Measurements from ENCODE around the gene LMOD3.

LMOD3 gene

DNA sequence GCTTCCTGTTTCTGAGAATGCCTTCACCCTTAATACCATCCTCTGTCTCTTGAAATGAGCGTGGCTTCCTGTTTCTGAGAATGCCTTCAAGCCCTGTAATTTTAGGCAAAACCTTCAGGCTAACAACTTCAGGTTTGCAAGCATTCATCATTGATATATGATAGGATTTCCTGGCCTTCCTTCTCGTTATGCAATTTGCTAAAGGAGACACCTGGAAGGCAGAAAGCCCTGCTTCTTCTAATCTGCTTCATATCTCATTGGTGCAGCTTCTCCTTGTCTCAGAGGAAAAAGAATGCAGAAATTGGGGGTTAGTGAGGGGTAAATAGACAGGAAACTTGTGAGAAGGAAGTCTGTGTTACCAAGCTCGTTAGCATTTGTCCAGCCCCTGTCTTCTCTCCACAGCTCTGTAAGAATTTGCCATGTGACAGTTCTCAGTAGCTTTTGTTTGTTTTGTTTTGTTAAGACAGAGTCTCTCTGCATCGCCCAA is 30.3 kb downstream of the LMOD3 start:
- no peak for DNase-seq (ENCODE audit: low read depth in 2 of 2)

GRCh38 chr3:69091389-69092029 is 30.9 kb downstream of the LMOD3 start:
- DNase-seq (ENCODE audit: low read depth in 2 of 2) = no peak

DNA sequence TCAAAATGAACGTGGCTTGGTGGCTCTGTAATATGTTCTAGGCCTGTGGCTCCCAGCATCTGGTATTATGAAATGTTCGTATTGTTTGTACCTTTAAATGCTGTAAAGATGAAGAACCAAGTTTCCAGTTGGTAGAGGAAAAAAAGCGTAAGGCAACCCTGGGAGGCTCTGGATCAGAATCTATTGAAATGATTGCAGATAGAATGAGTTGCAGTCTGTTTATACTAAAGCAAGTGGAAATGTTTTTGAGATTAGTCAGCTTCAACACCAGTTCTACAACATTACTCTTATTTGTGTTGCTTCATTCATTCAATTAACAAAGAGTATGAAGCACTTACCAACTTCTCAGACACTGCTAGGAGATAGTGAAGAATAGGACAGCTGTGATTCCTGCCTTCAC is 32.4 kb downstream of the LMOD3 start:
- no peak for DNase-seq (ENCODE audit: low read depth in 2 of 2)

- DNase-seq (ENCODE audit: low read depth in 2 of 2) = no peak
Observed at GRCh38 chr3:69088063-69088462, 34.3 kb downstream of the LMOD3 start.

GRCh38 chr3:69087030-69087791 is 35.2 kb downstream of the LMOD3 start:
- no peak for DNase-seq (ENCODE audit: low read depth in 2 of 2)

GRCh38 chr3:69085833-69086722 is 36.3 kb downstream of the LMOD3 start:
- peak in 1 of 2 donors; percentile 49 for DNase-seq (ENCODE audit: low read depth in 2 of 2)

- DNase-seq (ENCODE audit: low read depth in 2 of 2) = no peak
Observed at GRCh38 chr3:69085168-69085832, 37.1 kb downstream of the LMOD3 start.

DNA sequence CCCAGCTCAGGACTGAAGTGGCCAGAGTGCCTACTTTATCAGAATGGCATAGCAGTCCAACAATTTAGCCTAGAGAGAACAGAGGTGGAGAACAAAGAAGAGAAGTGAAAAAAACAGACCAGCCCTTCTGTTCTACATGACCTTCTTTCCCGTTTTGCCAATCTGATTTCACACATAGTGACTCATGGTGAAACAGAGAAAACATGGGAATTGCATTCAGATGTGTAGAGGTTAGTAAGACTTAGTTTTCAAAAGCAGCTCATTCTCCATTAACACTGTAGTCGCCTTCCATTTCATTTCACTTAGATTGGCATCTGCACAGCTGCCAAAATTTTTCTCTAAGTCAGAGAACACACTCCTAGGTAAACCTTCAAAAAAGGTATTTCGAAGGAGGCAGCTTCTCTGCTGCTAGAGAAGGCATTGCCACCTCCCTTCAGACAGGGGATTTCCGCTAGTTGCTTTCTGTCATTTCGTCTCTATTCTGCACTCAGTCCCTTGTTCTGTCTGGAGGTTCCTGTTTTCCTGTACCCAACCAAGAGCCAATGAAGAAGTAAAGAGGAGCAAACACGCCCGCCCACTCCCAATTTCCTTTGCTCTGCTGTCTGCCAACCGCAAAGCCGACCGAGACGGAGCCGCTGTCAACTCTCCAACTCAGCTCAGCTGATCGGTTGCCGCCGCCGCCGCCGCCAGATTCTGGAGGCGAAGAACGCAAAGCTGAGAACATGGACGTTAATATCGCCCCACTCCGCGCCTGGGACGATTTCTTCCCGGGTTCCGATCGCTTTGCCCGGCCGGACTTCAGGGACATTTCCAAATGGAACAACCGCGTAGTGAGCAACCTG is 37.8 kb downstream of the LMOD3 start, which contains the start of gene ARL6IP5:
Gene ARL6IP5 (plus strand): TSS at position 612 of the 842 bp plus-strand sequence. CDS start 111 bp downstream, at position 723.
- DNase-seq (ENCODE audit: low read depth in 2 of 2) = peak; percentile 75 to 80

DNA sequence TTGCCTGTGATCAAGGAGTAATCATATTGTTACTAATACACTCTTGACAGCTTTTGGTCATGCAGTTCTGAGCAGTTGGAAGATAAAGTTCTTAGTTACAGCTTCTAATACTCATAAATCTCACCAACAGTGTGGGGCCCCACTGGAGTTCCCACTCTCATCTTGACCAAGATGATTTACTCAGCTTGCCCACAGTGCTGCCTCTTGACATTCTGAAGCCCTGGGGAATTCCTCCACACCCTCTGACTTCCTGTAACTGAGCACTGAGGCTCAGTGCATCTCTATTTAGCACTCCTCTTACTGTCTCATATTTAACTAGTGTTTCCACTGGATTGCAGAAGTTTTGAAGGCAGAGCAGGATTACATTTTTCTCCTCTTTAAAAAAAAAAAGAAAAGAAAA is 39.6 kb downstream of the LMOD3 start:
- DNase-seq (ENCODE audit: low read depth in 2 of 2) = no peak

DNA sequence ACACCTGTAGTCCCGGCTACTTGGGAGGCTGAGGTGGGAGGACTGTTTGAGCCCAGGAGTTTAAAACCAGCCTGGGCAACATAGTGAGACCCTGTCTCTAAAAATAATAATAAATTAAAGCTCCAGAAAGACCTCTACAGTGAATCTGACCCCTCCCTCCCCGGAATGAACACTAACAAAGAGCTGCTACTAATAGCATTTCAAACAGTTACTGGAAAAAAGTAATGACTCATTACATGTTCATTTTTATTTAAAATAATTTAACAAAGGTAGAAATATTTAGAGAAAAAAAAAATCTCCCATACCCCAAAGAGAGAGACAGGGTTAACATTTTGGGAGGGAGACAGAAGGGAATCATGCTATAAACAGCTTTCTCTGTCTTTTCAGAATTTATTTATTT is 40.0 kb downstream of the LMOD3 start:
- no peak for DNase-seq (ENCODE audit: low read depth in 2 of 2)

- DNase-seq (ENCODE audit: low read depth in 2 of 2) = no peak
Observed at GRCh38 chr3:69081583-69082262, 40.7 kb downstream of the LMOD3 start.

GRCh38 chr3:69080233-69080920 is 42.0 kb downstream of the LMOD3 start, which contains the start of gene UBA3:
Gene UBA3, minus strand, starts transcription at chr3:69080365. Its CDS starts 12 bp downstream, at chr3:69080353.
- peak; percentile 80 to 84 for DNase-seq (ENCODE audit: low read depth in 2 of 2)

DNA sequence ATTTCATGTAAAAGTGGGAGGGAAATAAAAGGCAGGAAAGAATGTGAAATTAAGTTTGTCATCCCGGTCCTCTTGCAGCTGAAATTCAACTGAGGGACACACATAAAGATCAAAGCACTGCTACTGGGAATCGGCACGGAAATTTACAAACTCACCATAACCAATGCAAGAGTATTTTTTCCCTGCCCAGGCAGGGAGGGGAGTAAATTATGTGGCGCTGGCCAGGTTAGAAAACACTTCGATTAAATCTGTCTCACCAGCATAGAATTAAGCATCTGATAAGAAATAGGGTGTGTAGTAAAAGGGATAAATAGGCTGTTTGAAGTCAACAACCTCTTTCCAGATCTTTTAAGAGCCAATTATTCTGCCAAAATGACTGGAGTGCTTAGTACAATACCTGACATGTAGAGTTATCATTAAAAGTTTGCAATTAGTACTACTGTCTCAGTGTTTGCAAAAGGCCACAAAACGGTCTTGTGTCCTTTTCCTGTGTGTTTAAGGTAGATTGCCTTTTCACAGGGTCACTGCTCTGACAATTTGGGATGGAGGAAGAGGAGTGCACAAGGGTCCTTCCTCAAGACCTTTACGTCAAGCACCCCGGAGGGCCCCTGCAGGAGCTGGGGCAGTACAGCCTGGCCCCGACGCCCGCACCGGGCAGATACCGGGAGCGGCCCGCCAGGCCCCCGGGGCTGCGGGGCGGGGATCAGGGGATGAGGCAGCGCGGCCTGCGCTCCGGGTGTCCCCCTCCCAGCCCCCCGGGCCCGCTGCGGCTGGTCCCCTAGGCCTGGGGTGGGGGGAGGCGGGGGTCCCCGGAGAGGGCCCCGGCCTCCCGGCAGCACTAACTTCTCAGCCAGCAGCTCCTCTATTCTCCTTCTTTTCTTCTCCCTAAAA is 42.9 kb downstream of the LMOD3 start:
- no peak for DNase-seq (ENCODE audit: low read depth in 2 of 2)

DNA sequence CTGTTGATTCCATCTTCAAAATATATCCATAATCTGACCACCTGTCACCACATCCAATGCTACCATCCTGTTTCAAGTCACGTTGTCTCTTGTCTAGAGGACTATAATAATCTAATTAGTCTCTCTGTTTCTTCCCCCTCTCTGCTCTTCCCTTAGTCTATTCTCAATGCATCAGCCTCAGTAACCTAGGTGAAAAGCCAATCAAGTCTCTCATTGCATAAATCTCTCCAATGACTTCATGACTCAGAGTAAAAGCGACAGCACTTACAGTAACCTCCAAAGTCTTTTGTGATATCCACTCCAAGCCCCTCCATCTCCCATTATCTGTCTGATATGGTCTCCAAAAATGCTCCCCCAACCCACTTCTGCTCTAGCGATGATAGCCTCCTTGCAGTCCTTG is 49.5 kb downstream of the LMOD3 start:
- DNase-seq (ENCODE audit: low read depth in 2 of 2) = no peak

DNA sequence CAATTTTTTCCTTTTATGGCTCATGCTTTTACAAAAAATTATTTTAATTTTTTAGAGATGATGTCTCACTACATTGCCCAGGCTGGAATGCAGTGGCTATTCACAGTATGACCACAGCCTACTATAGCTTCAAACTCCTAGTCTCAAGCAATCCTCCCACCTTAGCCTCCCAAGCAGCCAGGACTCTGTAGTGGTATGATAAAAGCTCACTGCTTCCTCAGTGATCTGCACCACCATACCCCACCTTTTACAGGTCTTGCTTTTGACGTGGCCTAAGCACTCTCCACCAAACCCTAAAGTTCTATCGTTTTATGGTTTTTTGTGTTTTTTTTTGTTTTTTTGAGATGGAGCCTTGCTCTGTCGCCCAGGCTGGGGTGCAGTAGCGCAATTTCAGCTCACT is 56.3 kb downstream of the LMOD3 start:
- no peak for DNase-seq (ENCODE audit: low read depth in 2 of 2)

DNA sequence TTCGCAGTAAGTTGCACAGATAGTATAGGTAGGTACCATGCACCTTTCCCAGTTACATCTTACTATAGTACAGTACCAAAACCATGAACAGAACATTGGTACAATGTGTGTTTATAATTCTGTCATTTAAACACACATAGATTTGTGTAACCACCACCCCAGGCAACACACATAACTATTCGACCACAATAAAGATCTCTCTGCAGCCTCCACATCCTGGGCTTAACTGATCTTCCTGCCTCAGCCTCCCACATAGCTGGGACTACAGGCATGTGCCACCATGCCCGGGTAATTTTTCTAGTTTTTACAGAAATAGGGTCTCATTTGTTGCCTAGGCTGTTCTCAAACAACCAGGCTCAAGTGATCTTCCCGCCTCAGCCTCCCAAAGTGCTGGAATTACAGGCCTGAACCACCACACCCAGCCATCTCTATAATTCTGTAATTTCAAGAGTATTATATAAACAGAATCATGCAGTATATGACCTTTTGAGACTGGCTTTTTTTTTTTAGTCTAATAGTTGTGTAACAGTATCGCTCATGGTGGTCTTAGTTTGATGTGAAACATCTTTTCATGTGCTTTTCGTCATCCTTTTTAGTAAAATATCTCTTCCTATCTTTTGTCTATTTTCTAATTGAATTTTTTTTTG is 57.0 kb downstream of the LMOD3 start:
- DNase-seq (ENCODE audit: low read depth in 2 of 2) = no peak

DNA sequence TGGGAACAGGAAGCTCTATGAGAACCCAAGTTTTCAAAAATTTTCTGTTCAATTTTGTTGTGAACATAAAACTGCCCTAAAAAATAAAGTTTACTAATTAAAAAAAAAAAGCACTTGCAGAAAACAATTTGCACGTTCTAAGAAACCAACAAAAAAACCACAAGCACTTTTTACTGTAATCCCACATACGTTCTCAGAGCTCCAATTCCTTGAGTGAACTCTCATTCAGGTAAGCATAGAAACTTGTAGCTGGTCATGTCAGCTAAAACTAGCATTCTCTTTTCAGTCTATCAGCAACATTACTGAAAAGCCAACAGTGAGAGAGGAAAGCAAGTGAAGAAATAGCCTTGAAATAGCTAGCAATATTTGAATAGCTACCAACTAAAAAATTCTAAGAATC is 58.8 kb downstream of the LMOD3 start:
- DNase-seq (ENCODE audit: low read depth in 2 of 2) = no peak

DNA sequence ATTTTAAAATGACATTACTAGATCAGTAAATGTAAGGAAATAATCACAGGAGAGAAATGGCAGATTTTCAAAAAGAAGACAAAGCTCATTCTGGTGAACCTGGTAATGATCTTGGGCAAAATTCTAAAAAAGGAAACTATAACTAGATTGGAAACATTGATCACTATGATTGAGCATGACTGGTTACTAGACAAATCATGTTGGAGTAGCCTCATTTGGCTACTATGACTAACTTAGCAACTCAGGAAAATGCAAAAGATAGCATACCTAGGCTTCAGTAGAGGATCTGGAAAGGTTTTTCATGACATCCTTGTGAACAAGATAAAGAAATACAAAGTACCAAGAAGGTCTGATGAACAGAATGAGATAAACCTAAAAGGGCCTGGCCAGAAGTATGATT is 62.7 kb downstream of the LMOD3 start:
- DNase-seq (ENCODE audit: low read depth in 2 of 2) = no peak

Data from stimulated activated CD8-positive, alpha-beta memory T cell treated with anti-CD3 and anti-CD28 coated beads, Interleukin-7, amount 100 ng/mL, for 1 hour (primary cell).